Measurements from ENCODE around the gene PIK3R6. TPM values are rescaled to one million over a fixed set of nuclear protein-coding genes. Genes with fewer than 3 reads are reported as not detected.

Gene PIK3R6
- total RNA-seq, 1 donor from 2014 or later: 2.2 TPM

GRCh38 chr17:8893621-8894201, 26.2 kb upstream of the PIK3R6 start:
- no peak for DNase-seq (ENCODE audit: low spot score in 2 of 2)
- intact Hi-C loops (cut with DNase I): loop anchor here (10.0 kb wide), 1 partner anchor 509 kb away; the partner anchor contains the start of gene RPL26
- TF ChIP-seq CTCF (IDR thresholded peaks at IDR 0.05): no peak
- Histone ChIP-seq H3K9me3 (no peaks in the 10 kb centered on the region), H3K36me3 (no peaks in the 10 kb centered on the region), H3K4me3 (no peak overlapping the region), H3K27ac (no peak overlapping the region), H3K4me1 (peaks cover 0 to 4% of the 10 kb centered on the region in 2 donors), H3K27me3 (no peaks in the 10 kb centered on the region)

- TF ChIP-seq CTCF (IDR thresholded peaks at IDR 0.05): no peak
- intact Hi-C loops (cut with DNase I): loop anchor here (10.0 kb wide), 1 partner anchor 508 kb away; the partner anchor contains the start of gene RPL26
- H3K27ac ChIP-seq: no peak overlapping the region
- no peaks in the 10 kb centered on the region for H3K36me3 ChIP-seq
- no peaks in the 10 kb centered on the region for H3K27me3 ChIP-seq
- H3K4me1 ChIP-seq: peaks cover 0 to 4% of the 10 kb centered on the region in 2 donors
- H3K9me3 ChIP-seq: no peaks in the 10 kb centered on the region
- DNase-seq (ENCODE audit: low spot score in 2 of 2): no peak
- H3K4me3 ChIP-seq: no peak overlapping the region
These were observed 25.6 kb upstream of the PIK3R6 start for GRCh38 chr17:8893059-8893458.

GRCh38 chr17:8892338-8892690, 24.8 kb upstream of the PIK3R6 start:
- intact Hi-C loops (cut with DNase I): loop anchor here (10.0 kb wide), 1 partner anchor 508 kb away; the partner anchor contains the start of gene RPL26
- Histone ChIP-seq H3K36me3 (no peaks in the 10 kb centered on the region), H3K4me3 (no peak overlapping the region)

GRCh38 chr17:8890671-8891070, 23.2 kb upstream of the PIK3R6 start:
- TF ChIP-seq CTCF (IDR thresholded peaks at IDR 0.05): no peak
- Histone ChIP-seq H3K4me1 (peaks cover 0 to 4% of the 10 kb centered on the region in 2 donors), H3K27ac (no peak overlapping the region), H3K9me3 (no peaks in the 10 kb centered on the region), H3K27me3 (no peaks in the 10 kb centered on the region), H3K36me3 (no peaks in the 10 kb centered on the region), H3K4me3 (no peak overlapping the region)
- no peak for DNase-seq (ENCODE audit: low spot score in 2 of 2)
- intact Hi-C loops (cut with DNase I): loop anchor here (10.0 kb wide), 1 partner anchor 506 kb away; the partner anchor contains the start of gene RPL26

More at GRCh38 chr17:8892338-8892690, 24.8 kb upstream of the PIK3R6 start:
- no peak for DNase-seq (ENCODE audit: low spot score in 2 of 2)
- no peak for TF ChIP-seq CTCF (IDR thresholded peaks at IDR 0.05)
- H3K4me1 ChIP-seq: peaks cover 0 to 4% of the 10 kb centered on the region in 2 donors
- no peaks in the 10 kb centered on the region for H3K9me3 ChIP-seq
- H3K27ac ChIP-seq: no peak overlapping the region
- H3K27me3 ChIP-seq: no peaks in the 10 kb centered on the region

- H3K27me3 ChIP-seq: no peaks in the 10 kb centered on the region
- no peak for DNase-seq (ENCODE audit: low spot score in 2 of 2)
- TF ChIP-seq CTCF (IDR thresholded peaks at IDR 0.05): no peak
- intact Hi-C loops (cut with DNase I): loop anchor here (10.0 kb wide), 1 partner anchor 505 kb away; the partner anchor contains the start of gene RPL26
- peaks cover 0 to 3% of the 10 kb centered on the region in 2 donors for H3K4me1 ChIP-seq
- no peak overlapping the region for H3K4me3 ChIP-seq
- no peak overlapping the region for H3K27ac ChIP-seq
- no peaks in the 10 kb centered on the region for H3K36me3 ChIP-seq
- no peaks in the 10 kb centered on the region for H3K9me3 ChIP-seq
These were observed 22.2 kb upstream of the PIK3R6 start for GRCh38 chr17:8889458-8890210.
